ENCODE results near the gene SLC5A4.

SLC5A4 gene

DNA sequence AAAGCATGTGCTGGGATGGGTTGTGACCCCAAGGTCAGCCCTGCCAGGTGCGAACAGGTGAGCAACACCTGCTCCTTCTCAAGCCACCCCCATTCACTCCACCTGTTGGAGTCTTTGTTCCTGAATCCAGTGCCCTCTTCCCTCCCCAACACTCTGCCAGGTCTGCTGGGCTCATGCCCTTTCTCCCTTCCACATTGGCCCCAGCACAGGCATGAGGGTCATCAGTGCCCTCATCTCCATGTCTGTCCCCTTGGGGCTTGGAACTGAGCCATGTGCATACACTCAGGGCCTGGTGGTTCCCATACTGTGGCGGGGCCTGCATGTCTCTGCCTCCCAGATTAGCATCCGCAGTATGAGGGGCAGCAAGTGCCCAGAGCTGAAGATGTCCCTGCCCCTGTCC, 69.3 kb downstream of the SLC5A4 start:
- no peak overlapping the region for H3K4me3 ChIP-seq (replicated peaks; ENCODE audit: low read depth, low read length)
- no peak for DNase-seq (ENCODE audit: low read depth)
- TF ChIP-seq, protein P1, sequence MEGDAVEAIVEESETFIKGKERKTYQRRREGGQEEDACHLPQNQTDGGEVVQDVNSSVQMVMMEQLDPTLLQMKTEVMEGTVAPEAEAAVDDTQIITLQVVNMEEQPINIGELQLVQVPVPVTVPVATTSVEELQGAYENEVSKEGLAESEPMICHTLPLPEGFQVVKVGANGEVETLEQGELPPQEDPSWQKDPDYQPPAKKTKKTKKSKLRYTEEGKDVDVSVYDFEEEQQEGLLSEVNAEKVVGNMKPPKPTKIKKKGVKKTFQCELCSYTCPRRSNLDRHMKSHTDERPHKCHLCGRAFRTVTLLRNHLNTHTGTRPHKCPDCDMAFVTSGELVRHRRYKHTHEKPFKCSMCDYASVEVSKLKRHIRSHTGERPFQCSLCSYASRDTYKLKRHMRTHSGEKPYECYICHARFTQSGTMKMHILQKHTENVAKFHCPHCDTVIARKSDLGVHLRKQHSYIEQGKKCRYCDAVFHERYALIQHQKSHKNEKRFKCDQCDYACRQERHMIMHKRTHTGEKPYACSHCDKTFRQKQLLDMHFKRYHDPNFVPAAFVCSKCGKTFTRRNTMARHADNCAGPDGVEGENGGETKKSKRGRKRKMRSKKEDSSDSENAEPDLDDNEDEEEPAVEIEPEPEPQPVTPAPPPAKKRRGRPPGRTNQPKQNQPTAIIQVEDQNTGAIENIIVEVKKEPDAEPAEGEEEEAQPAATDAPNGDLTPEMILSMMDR (IDR thresholded peaks at IDR 0.05; ENCODE audit: low read length, missing control alignments), result no peak

DNA sequence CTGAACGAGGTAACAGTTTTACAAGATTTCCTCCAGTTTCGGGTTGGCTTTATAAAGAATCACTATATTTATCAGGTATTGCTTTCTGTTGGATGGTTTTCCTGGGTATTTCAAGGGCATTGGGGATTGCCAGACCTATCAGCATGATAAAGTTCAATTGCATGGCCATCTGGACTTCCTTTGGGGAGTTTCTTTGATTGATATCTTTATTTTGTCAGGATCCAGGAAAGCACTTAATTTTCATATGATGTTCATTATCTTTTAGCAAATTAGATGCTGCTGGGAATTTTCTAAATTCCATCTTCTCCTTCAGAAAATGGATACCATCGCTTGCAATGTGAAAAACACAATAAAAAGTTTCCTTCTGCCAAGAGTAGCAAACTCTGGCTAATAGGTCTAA, 71.5 kb downstream of the SLC5A4 start:
- DNase-seq (ENCODE audit: low read depth), result no peak
- H3K4me3 ChIP-seq (replicated peaks; ENCODE audit: low read depth, low read length), result no peak overlapping the region
- TF ChIP-seq, protein P1 (IDR thresholded peaks at IDR 0.05; ENCODE audit: low read length, missing control alignments), result no peak

DNA sequence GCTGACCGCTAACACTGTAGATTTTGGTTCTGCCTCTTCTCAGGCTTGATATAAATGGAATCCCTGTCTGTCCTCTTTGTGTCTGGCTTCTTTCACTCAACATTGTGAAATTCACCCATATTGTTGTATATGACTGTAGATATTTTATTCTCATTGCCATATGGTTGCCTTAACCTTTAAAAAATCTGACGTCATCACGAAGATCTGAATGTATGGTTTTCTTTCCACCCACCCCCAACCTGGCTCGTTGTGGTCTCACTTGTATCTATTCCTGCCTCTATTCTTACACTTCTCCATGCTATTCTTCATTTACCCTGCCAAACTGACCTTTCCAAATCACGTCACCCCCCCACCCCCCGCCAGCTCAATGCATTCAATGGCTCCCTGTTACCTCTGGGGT, 74.1 kb downstream of the SLC5A4 start:
- no peak for DNase-seq (ENCODE audit: low read depth)
- no peak overlapping the region for H3K4me3 ChIP-seq (replicated peaks; ENCODE audit: low read depth, low read length)
- TF ChIP-seq, protein P1 (IDR thresholded peaks at IDR 0.05; ENCODE audit: low read length, missing control alignments), result no peak

DNA sequence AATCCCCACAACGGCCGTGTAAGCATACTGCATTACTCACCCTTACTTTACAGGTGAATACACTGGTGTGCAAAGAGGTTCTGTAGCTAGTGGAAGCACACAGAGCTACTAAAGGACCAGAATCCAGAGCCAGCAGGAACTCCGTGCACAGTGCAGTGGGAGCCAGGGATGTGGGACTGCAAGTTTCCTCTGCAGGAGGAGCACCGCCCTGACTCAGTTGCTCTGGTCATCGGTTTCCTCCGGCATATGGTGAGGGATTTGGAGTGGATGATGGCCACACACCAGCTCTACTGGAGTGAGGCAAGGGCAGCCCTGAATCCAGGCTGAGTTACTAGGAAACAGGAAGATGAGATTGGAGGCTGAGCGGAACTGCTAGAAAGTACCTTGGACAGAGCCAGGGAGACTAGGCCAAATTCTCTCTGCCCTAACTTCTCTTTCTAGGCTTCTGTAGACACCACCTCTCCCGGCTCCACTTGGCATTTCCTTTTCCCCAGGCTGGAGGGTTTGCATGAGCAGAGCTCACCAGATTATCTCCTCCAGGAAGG, 77.9 kb downstream of the SLC5A4 start:
- TF ChIP-seq, protein P1 (IDR thresholded peaks at IDR 0.05; ENCODE audit: low read length, missing control alignments), result no peak
- DNase-seq (ENCODE audit: low read depth), result peak; percentile 1
- H3K4me3 ChIP-seq (replicated peaks; ENCODE audit: low read depth, low read length), result no peak overlapping the region

DNA sequence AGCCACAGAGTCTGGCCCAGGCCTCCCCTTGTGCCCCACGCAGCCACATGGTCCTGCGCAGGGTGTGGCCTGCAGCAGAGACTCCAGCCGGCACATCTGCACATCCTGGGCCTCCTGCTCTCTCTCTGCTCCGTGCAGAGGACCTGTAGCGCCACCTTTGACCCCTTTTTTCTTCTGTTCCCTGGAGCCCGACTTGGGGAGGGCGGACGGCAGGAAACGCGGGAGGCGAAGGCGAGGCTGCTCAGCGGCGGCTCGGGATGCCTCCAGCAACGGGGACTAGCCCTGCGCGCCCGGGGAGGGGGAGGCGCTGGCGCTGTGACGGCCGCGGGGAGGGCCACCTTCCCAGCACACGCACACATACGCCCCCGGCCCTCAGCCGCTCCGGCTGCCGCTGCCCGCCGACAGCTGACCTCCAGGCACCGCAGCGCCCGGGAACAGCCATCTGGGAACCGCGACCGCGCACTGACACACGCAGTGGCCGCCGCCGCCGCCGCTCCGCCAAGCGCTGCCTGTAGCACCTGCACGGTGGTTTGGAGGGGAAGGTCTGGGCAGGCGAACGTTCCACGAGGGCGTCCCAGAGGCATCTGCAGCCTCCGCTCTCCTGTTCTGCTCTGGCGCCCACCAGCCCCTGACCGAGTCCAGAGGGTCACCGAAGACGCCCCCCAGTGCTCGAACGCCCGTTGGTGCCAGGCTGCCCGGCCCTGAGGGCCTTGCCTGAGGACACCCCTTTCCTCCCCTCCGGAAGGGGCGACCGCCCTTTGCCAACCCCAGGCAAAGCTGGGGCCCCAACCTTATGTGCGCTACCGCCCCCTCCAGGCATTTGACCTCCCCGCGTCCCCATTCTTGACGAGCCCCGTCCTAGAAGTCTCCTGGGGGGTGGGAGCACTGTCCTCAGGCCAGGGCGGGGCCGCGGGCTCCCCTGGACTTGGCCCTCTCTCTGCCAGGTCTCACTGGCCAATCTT, 79.2 kb downstream of the SLC5A4 start:
- TF ChIP-seq, protein P1 (IDR thresholded peaks at IDR 0.05; ENCODE audit: low read length, missing control alignments), result no peak
- DNase-seq (ENCODE audit: low read depth), result no peak
- H3K4me3 ChIP-seq (replicated peaks; ENCODE audit: low read depth, low read length), result no peak overlapping the region

DNA sequence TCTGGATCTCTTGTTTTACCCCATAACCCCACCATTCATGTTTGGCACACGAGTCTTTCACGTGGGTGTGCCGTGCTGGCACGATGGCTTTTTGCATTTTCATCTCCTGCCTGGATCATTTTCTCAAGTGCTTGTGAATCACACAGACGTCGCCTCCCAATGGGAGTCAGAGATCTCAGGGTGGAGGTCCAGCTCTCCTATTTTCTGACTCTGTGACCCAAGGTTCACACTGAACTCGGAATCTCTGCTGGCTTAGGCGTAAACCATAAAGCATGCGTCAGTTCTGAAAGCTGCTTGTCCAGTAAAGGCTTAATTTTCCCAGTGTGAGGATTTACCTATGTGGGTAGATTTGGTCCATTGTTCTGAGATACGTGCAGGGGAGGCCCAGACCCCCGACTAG, 80.0 kb downstream of the SLC5A4 start:
- DNase-seq (ENCODE audit: low read depth), result no peak
- TF ChIP-seq, protein P1 (IDR thresholded peaks at IDR 0.05; ENCODE audit: low read length, missing control alignments), result no peak
- H3K4me3 ChIP-seq (replicated peaks; ENCODE audit: low read depth, low read length), result no peak overlapping the region

Data from fibroblast of pulmonary artery (primary cell).